Hepatocyte (in vitro differentiated cells): ENCODE data around the gene TNFRSF21. TPM values are rescaled to one million over a fixed set of nuclear protein-coding genes. Genes with fewer than 3 reads are reported as not detected.
A peak's percentile ranks its signal among the peaks of the same experiment; 100 is the strongest.
"Not testable (repeated sequence)": the region's sequence is repeated elsewhere in the genome, so short reads cannot be mapped to it uniquely, and the experiment has no call there.

Source experiments
- DNase-seq: peaks from one replicate; pipeline ENCODE4 v3.0.0-alpha.2; 2016; ENCODE audit warnings: low spot score
- H2AFZ ChIP-seq: fragments of 200-600 bp; sonication (generic); 2 replicates; pipeline ENCODE4 v1.6.0; 2016; ENCODE audit warnings: antibody characterized with exemption, mild to moderate bottlenecking
- H3K27ac ChIP-seq: fragments of 200-600 bp; sonication (generic); 2 replicates; pipeline ENCODE4 v1.5.1; 2016; ENCODE audit warnings: mild to moderate bottlenecking
- H3K27me3 ChIP-seq: fragments of 200-600 bp; sonication (generic); 2 replicates; pipeline ENCODE4 v1.6.1; 2016
- H3K36me3 ChIP-seq: fragments of 200-600 bp; sonication (generic); replicated peaks from 2 replicates; pipeline ENCODE4 v1.5.1; 2016; ENCODE audit warnings: low read depth; ENCODE audit not compliant: insufficient read depth
- H3K4me1 ChIP-seq: fragments of 200-600 bp; sonication (generic); 2 replicates; pipeline ENCODE4 v1.5.1; 2016; ENCODE audit warnings: mild to moderate bottlenecking, moderate library complexity; ENCODE audit not compliant: insufficient read depth
- H3K4me2 ChIP-seq: fragments of 200-600 bp; sonication (generic); 2 replicates; pipeline ENCODE4 v1.6.0; 2016
- H3K4me3 ChIP-seq: fragments of 200-600 bp; sonication (generic); 2 replicates; pipeline ENCODE4 v1.5.1; 2016; ENCODE audit warnings: mild to moderate bottlenecking
- H3K79me2 ChIP-seq: fragments of 200-600 bp; sonication (generic); 2 replicates; pipeline ENCODE4 v1.6.0; 2017; ENCODE audit warnings: mild to moderate bottlenecking
- H3K9me2 ChIP-seq: fragments of 200-600 bp; sonication (generic); replicated peaks from 2 replicates; pipeline ENCODE4 v1.6.0; 2017; ENCODE audit warnings: mild to moderate bottlenecking; ENCODE audit not compliant: insufficient read depth
- H3K9me3 ChIP-seq: fragments of 200-600 bp; sonication (generic); 2 replicates; pipeline ENCODE4 v1.5.1; 2016; ENCODE audit warnings: low read depth, mild to moderate bottlenecking
- H4K20me1 ChIP-seq: fragments of 200-600 bp; sonication (generic); 2 replicates; pipeline ENCODE4 v1.6.0; 2016; ENCODE audit warnings: mild to moderate bottlenecking; ENCODE audit not compliant: insufficient read depth, poor library complexity, severe bottlenecking
- CTCF ChIP-seq: fragments of 200-600 bp; sonication (generic); IDR thresholded peaks from 2 replicates; pipeline ENCODE4 v1.5.1; 2016; ENCODE audit warnings: antibody characterized with exemption, mild to moderate bottlenecking; ENCODE audit not compliant: poor library complexity
- EZH2 ChIP-seq: fragments of 200-600 bp; sonication (generic); IDR thresholded peaks from 2 replicates; pipeline ENCODE4 v1.6.1; 2016; ENCODE audit warnings: antibody characterized with exemption, mild to moderate bottlenecking, borderline replicate concordance
- EZH2phosphoT487 ChIP-seq: fragments of 200-600 bp; sonication (generic); IDR thresholded peaks from one replicate; pipeline ENCODE4 v1.6.1; 2018; ENCODE audit warnings: antibody characterized with exemption, mild to moderate bottlenecking, low read depth, moderate library complexity; ENCODE audit not compliant: unreplicated experiment, severe bottlenecking
- WGBS: methylation state at CpG from one replicate; pipeline ENCODE4 v1.1.6; 2016; ENCODE audit warnings: low lambda C conversion rate; ENCODE audit errors: missing lambda C conversion rate; 5-methylcytosine and 5-hydroxymethylcytosine counted together
- polyA plus RNA-seq: library from polyadenylated mRNA; unstranded; fragments of >200 nt; fragmentation: Nextera tagmentation; extraction: Ambion mirVana; gene quantifications from 2 replicates; pipeline ENCODE4 v1.2.1, GENCODE V29; 2016
- total RNA-seq: library from RNA; depleted of rRNA; stranded (reverse); fragments of >200 nt; gene quantifications from 2 replicates; pipeline ENCODE4 v1.2.3, GENCODE V29; 2014

TNFRSF21 gene
- total and polyA plus RNA-seq, 2 experiments from 2014 or later, result 52.1 to 104 TPM

- Histone ChIP-seq H3K9me3 (no peaks in the 10 kb centered on the region), H3K27me3 (no peaks in the 10 kb centered on the region), H3K9me2 (no peaks in the 10 kb centered on the region), H2AFZ (no peak overlapping the region), H3K4me2 (peak overlapping the region; percentile 12), H3K79me2 (peaks cover 4% of the 10 kb centered on the region), H3K36me3 (no peaks in the 10 kb centered on the region), H3K4me1 (peaks cover 14% of the 10 kb centered on the region), H3K27ac (peak overlapping the region; percentile 83), H3K4me3 (no peak overlapping the region), H4K20me1 (no peaks in the 10 kb centered on the region)
- DNase-seq, result no peak
- no peak for TF ChIP-seq CTCF
- 63% methylated on average over 6 of the region's 6 CpGs for WGBS
Observed at GRCh38 chr6:47230579-47230978, 79.1 kb downstream of the TNFRSF21 start.

GRCh38 chr6:47229255-47229654, 80.5 kb downstream of the TNFRSF21 start:
- Histone ChIP-seq H4K20me1 (no peaks in the 10 kb centered on the region), H3K36me3 (no peaks in the 10 kb centered on the region), H3K9me3 (no peaks in the 10 kb centered on the region), H2AFZ (no peak overlapping the region), H3K27me3 (no peaks in the 10 kb centered on the region), H3K4me3 (no peak overlapping the region), H3K9me2 (no peaks in the 10 kb centered on the region), H3K4me2 (no peak overlapping the region), H3K27ac (no peak overlapping the region), H3K79me2 (no peaks in the 10 kb centered on the region), H3K4me1 (peaks cover 9% of the 10 kb centered on the region)
- DNase-seq, result no peak
- 97% methylated on average over 7 of the region's 7 CpGs for WGBS
- TF ChIP-seq EZH2phosphoT487 (no peak), EZH2 (no peak), CTCF (no peak)

- not testable (repeated sequence) for H2AFZ ChIP-seq, H3K27ac ChIP-seq, H4K20me1 ChIP-seq, H3K9me2 ChIP-seq, H3K79me2 ChIP-seq, H3K4me2 ChIP-seq, H3K4me3 ChIP-seq, H3K27me3 ChIP-seq, DNase-seq, H3K36me3 ChIP-seq, H3K4me1 ChIP-seq, H3K9me3 ChIP-seq
- 100% methylated on average over 3 of the region's 3 CpGs for WGBS
Observed at GRCh38 chr6:47228093-47228492, 81.6 kb downstream of the TNFRSF21 start.

GRCh38 chr6:47223251-47223650, 86.5 kb downstream of the TNFRSF21 start:
- not testable (repeated sequence) for DNase-seq, H3K4me1 ChIP-seq, H3K27ac ChIP-seq, H3K79me2 ChIP-seq, H4K20me1 ChIP-seq, H3K9me2 ChIP-seq, H3K9me3 ChIP-seq, H2AFZ ChIP-seq, H3K4me3 ChIP-seq, H3K27me3 ChIP-seq, H3K4me2 ChIP-seq, H3K36me3 ChIP-seq

GRCh38 chr6:47221565-47221964, 88.1 kb downstream of the TNFRSF21 start:
- 62% methylated on average over 9 of the region's 9 CpGs for WGBS
- no peak for TF ChIP-seq EZH2phosphoT487
- TF ChIP-seq CTCF, result no peak
- no peak for TF ChIP-seq EZH2
- H3K27ac ChIP-seq, result no peak overlapping the region
- H2AFZ ChIP-seq, result no peak overlapping the region
- no peak overlapping the region for H3K4me3 ChIP-seq
- no peak for DNase-seq
- H3K4me1 ChIP-seq, result no peaks in the 10 kb centered on the region
- no peaks in the 10 kb centered on the region for H4K20me1 ChIP-seq
- H3K36me3 ChIP-seq, result no peaks in the 10 kb centered on the region
- no peak overlapping the region for H3K4me2 ChIP-seq
- no peaks in the 10 kb centered on the region for H3K9me3 ChIP-seq
- H3K27me3 ChIP-seq, result no peaks in the 10 kb centered on the region
- H3K79me2 ChIP-seq, result no peaks in the 10 kb centered on the region
- H3K9me2 ChIP-seq, result no peaks in the 10 kb centered on the region
